K562 (cell line): ENCODE data around the gene ISYNA1. TPM values are rescaled to one million over a fixed set of nuclear protein-coding genes. Genes with fewer than 3 reads are reported as not detected.

Experiments
- ARNT ChIP-seq, 2 experiments: fragments of 450-650 bp; IDR thresholded peaks; 2 replicates each; pipeline ENCODE4 v1.6.1; 2016; ENCODE audit warnings: mild to moderate bottlenecking in 1 of 2
- CBFA2T2 ChIP-seq: fragments of 450-650 bp; conservative IDR thresholded peaks from 2 replicates; pipeline ENCODE4 v1.6.1; 2017; ENCODE audit warnings: mild to moderate bottlenecking
- GTF2E2 ChIP-seq: fragments of 200-800 bp; sonication (Bioruptor generic); IDR thresholded peaks from 2 replicates; pipeline ENCODE4 v1.6.1; 2016; ENCODE audit warnings: missing genetic modification characterization, missing compliant biosample characterization
- HIVEP1 ChIP-seq: fragments of 250-450 bp; sonication (Bioruptor Pico); IDR thresholded peaks from 2 replicates; pipeline ENCODE4 v1.4.0; 2020; ENCODE audit warnings: mild to moderate bottlenecking
- HNRNPLL ChIP-seq: fragments of 200-400 bp; formaldehyde crosslinking; IDR thresholded peaks from 2 replicates; pipeline ENCODE4 v1.6.1; 2017; ENCODE audit warnings: low read length, low read depth, mild to moderate bottlenecking; ENCODE audit not compliant: poor library complexity, severe bottlenecking
- PKNOX1 ChIP-seq: fragments of 450-650 bp; IDR thresholded peaks from 2 replicates; pipeline ENCODE4 v1.6.1; 2016
- RBM22 ChIP-seq: fragments of 200-400 bp; formaldehyde crosslinking; IDR thresholded peaks from 2 replicates; pipeline ENCODE4 v1.6.1; 2018; ENCODE audit warnings: low read length, low read depth; ENCODE audit not compliant: poor library complexity, severe bottlenecking
- SMARCC2 ChIP-seq: fragments of 450-650 bp; IDR thresholded peaks from 2 replicates; pipeline ENCODE4 v1.6.1; 2017; ENCODE audit warnings: antibody characterized with exemption, moderate library complexity, mild to moderate bottlenecking, low read depth
- SRF ChIP-seq, 2 experiments: fragments of 250-450, 450-650 bp in 1 of 2; sonication (Bioruptor Pico) in 1 of 2; sonication (generic) in 1 of 2; formaldehyde crosslinking; IDR thresholded peaks; 2 replicates each; pipeline versions ENCODE4 v1.5.0 to v1.5.1; 2020 to 2022; ENCODE audit warnings: mild to moderate bottlenecking in 1 of 2, missing genetic modification reagents in 1 of 2
- XRCC3 ChIP-seq: fragments of 450-650 bp; IDR thresholded peaks from 2 replicates; pipeline ENCODE4 v1.6.1; 2017; ENCODE audit warnings: mild to moderate bottlenecking, moderate library complexity
- ZBTB17 ChIP-seq: fragments of 450-650 bp; formaldehyde crosslinking; IDR thresholded peaks from 2 replicates; pipeline ENCODE4 v1.4.0; 2020; ENCODE audit warnings: mild to moderate bottlenecking
- ZBTB43 ChIP-seq: sonication (generic); formaldehyde crosslinking; IDR thresholded peaks from 2 replicates; pipeline ENCODE4 v1.8.0; 2023; ENCODE audit warnings: mild to moderate bottlenecking, missing genetic modification reagents
- ZNF280A ChIP-seq: fragments of 450-650 bp; IDR thresholded peaks from 2 replicates; pipeline ENCODE4 v1.6.1; 2018; ENCODE audit warnings: mild to moderate bottlenecking, low read depth; ENCODE audit not compliant: partially characterized antibody
- ZNF347 ChIP-seq: fragments of 450-650 bp; formaldehyde crosslinking; IDR thresholded peaks from 2 replicates; pipeline ENCODE4 v1.4.0; 2020; ENCODE audit warnings: low read depth, mild to moderate bottlenecking, moderate library complexity
- ZNF512 ChIP-seq: IDR thresholded peaks from 2 replicates; pipeline ENCODE4 v1.6.1; 2016; ENCODE audit warnings: missing genetic modification characterization, missing compliant biosample characterization
- polyA plus RNA-seq, 8 experiments: library from polyadenylated mRNA; depleted of rRNA in 4 of 8; stranded (reverse) in 5 of 8; unstranded in 3 of 8; fragments of >200 nt; fragmentation: Nextera tagmentation in 2 of 8; fragmentation: Illumina TruSeq in 1 of 8; extraction: Ambion mirVana in 2 of 8; extraction: Trizol in 1 of 8; gene quantifications; 2 replicates each; pipeline versions ENCODE4 v1.2.1 to v1.2.3, GENCODE V29; 2011 to 2014; ENCODE audit warnings: inconsistent platforms in 1 of 8, missing spikeins in 1 of 8
- total RNA-seq, 7 experiments: library from RNA; depleted of rRNA in 6 of 7; stranded (reverse); fragments of >200 nt in 6 of 7; fragmentation: Illumina TruSeq in 2 of 7; extraction: Trizol in 2 of 7; gene quantifications; 2 replicates each; pipeline versions ENCODE4 v1.2.1 to v1.2.3, GENCODE V29; 2011 to 2021; ENCODE audit warnings: low replicate concordance in 1 of 7

Gene ISYNA1
- total and polyA plus RNA-seq, 9 of the 15 experiments (the other 6 are each of a cell fraction or from before 2014, with no cell fraction given) = 21.8 to 460 (median 93.2) TPM

- no peak for TF ChIP-seq ZNF512
- no peak for TF ChIP-seq ZNF347
- no peak for TF ChIP-seq GTF2E2 (tag)
- TF ChIP-seq HNRNPLL = no peak
- no peak for TF ChIP-seq ZBTB43 (CRISPR knock-in tag)
- no peak for TF ChIP-seq SMARCC2
- TF ChIP-seq ARNT (IDR thresholded peaks at IDR 0.05) = no peak
- no peak for TF ChIP-seq HIVEP1 (CRISPR knock-in tag)
- TF ChIP-seq SRF (CRISPR knock-in tag; IDR thresholded peaks at IDR 0.05) = peak; percentile 41 to 61; a peak in 2 of 4 replicates
- no peak for TF ChIP-seq XRCC3
- peak; percentile 35; the same call in 1 of the 2 replicates for TF ChIP-seq CBFA2T2
- TF ChIP-seq RBM22 = peak; percentile 98
- TF ChIP-seq ZBTB17 = peak; percentile 91
- TF ChIP-seq ZNF280A = no peak
- TF ChIP-seq PKNOX1 = no peak
These were observed 49.6 kb downstream of the ISYNA1 start (continued) for GRCh38 chr19:18388100-18388959.
